Thyroid gland (tissue), 4 donors: ENCODE results near the gene HIVEP2.

Source experiments
- CTCF ChIP-seq, 6 experiments: fragments of 200-600 bp in 3 of 6; fragments of 450-650 bp in 3 of 6; sonication (generic) in 3 of 6; IDR thresholded peaks; one replicate each; pipeline ENCODE4 v1.5.1; 2016 to 2019; ENCODE audit warnings: antibody characterized with exemption in 6 of 6, mild to moderate bottlenecking in 2 of 6, inconsistent platforms in 1 of 6, moderate library complexity in 1 of 6
- POLR2A ChIP-seq, 2 donors: fragments of 450-650 bp; IDR thresholded peaks; one replicate each; pipeline ENCODE4 v1.6.1; 2017; ENCODE audit warnings: antibody characterized with exemption in 2 of 2, mild to moderate bottlenecking in 2 of 2, moderate library complexity in 1 of 2

DNA sequence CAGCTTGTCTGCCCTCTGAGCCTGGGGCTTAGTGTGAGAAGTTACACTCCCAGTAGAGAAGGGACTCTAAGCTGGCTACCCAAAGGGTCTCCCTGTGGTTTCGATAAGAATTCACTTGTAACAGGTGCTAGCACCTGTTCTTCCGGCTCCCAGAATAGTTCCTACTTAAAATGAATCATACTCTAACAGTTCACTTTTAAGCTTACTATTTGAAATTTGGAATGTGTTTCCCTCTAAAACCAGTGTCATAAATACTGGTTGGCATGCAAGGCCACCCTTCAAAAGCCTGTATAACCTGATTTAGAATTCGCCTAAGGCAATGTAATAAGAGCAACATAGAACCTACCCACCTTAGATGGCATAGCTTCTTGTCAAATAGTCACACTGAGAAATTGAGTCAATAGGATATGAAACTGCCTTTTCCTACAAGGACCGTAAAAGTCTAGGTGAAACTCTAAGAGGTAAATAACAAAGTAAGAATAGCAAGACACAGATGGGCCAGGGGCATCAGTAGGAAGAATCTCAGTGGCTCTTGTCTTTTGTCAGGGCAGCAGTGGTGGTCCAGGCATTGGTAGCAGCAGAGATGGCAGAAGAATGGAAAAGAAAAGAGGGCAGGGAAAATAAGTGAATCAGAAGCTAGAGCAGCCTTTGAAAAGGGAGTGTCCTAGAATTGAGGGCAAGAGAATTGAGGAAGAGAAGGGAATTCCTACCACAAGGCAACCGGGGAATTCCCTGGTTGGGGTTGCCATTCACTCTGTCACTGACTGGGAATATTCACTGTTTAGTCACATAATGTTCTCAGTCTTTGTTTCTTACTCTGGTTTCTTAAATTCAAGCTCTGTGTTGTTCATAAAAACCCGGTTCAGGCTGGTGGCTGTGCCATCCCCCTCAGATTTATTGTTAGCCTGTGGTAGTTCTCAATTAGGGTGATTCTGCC lies 91.5 kb downstream of the HIVEP2 start:
- no peak for TF ChIP-seq CTCF (IDR thresholded peaks at IDR 0.05)
- no peak for TF ChIP-seq POLR2A (IDR thresholded peaks at IDR 0.05)
